Kidney (tissue), 14 donors: ENCODE measurements around the gene DTYMK. TPM values are rescaled to one million over a fixed set of nuclear protein-coding genes. Genes with fewer than 3 reads are reported as not detected.
A peak's percentile ranks its signal among the peaks of the same experiment; 100 is the strongest.
"Not testable (repeated sequence)": the region's sequence is repeated elsewhere in the genome, so short reads cannot be mapped to it uniquely, and the experiment has no call there.

Experiments
- DNase-seq, 5 donors: peaks; one replicate each; pipeline ENCODE4 v3.0.0-alpha.2; 2013 to 2020
- FAIRE-seq: peaks from 2 replicates; lab custom pipeline; 2012; peaks lifted over from hg19 to GRCh38; lab: Jason Lieb, UNC
- H3K27ac ChIP-seq, 2 donors: one replicate each; pipeline ENCODE4 v1.7.0; 2013; ENCODE audit warnings: low read depth in 2 of 2, low read length in 2 of 2, inconsistent platforms in 1 of 2
- H3K27me3 ChIP-seq: one replicate; pipeline ENCODE4 v1.7.1; 2013; ENCODE audit warnings: low read length, inconsistent platforms; ENCODE audit not compliant: control insufficient read depth, insufficient read depth
- H3K36me3 ChIP-seq, 3 donors: one replicate each; pipeline versions ENCODE4 v1.7.0 to v1.7.1; 2013; ENCODE audit warnings: low read length in 3 of 3, control low read depth in 1 of 3, inconsistent platforms in 1 of 3; ENCODE audit not compliant: insufficient read depth in 3 of 3, control insufficient read depth in 2 of 3
- H3K4me1 ChIP-seq, 3 donors: one replicate each; pipeline versions ENCODE4 v1.7.0 to v1.7.1; 2013; ENCODE audit warnings: low read length in 3 of 3, inconsistent platforms in 1 of 3, low read depth in 1 of 3; ENCODE audit not compliant: control insufficient read depth in 2 of 3, insufficient read depth in 2 of 3
- H3K4me3 ChIP-seq, 3 donors: one replicate each; pipeline versions ENCODE4 v1.7.0 to v1.8.1; 2013; ENCODE audit warnings: low read length in 3 of 3, control low read depth in 1 of 3, inconsistent platforms in 1 of 3
- H3K9ac ChIP-seq, 3 donors: one replicate each; pipeline versions ENCODE4 v1.7.0 to v1.7.1; 2013; ENCODE audit warnings: low read length in 3 of 3, control low read depth in 1 of 3, inconsistent platforms in 1 of 3
- H3K9me3 ChIP-seq, 3 donors: one replicate each; pipeline versions ENCODE4 v1.7.0 to v1.7.1; 2013; ENCODE audit warnings: low read length in 3 of 3, control low read depth in 1 of 3, inconsistent platforms in 1 of 3; ENCODE audit not compliant: control insufficient read depth in 2 of 3, insufficient read depth in 1 of 3
- CTCF ChIP-seq: IDR thresholded peaks from 3 replicates; pipeline ENCODE4 v1.5.1; 2012; ENCODE audit warnings: mild to moderate bottlenecking, moderate library complexity, borderline replicate concordance; ENCODE audit not compliant: insufficient read depth; ENCODE audit errors: extremely low read depth
- intact Hi-C: fragments of 100-400 bp; cut with DNase I; formaldehyde crosslinking; loops from one replicate; pipeline ENCODE4 v1.11.1; 2022
- polyA plus RNA-seq: library from polyadenylated mRNA; stranded (reverse); fragments of 350-450 nt; fragmentation: Illumina TruSeq; extraction: RNeasy Lipid Tissue Mini Kit (QIAGEN cat#74804); gene quantifications from one replicate; pipeline ENCODE4 v1.2.3, GENCODE V29; 2014; ENCODE audit warnings: low read depth, low replicate concordance; ENCODE audit not compliant: insufficient read depth
- total RNA-seq: library from RNA; stranded (reverse); fragmentation: NEBNext Ultra II Directional; extraction: Animal tissue kit (Norgen Biotek cat#: 25700); gene quantifications from one replicate; pipeline ENCODE4 v1.2.1, GENCODE V29; 2021
- donor health status: control.
- donor health status: control.
- donor health status: control.
- donor health status: control.
- donor health status: control.
- donor health status: DM: yes; HTN: yes; CAD: no.
- donor health status: Normal renal cell carcinoma (clear cell type).

Gene DTYMK
- total and polyA plus RNA-seq, 2 donors from 2014 or later: 19.0 to 27.1 TPM

- Histone ChIP-seq H3K36me3 (peaks cover 0 to 22% (median 18%) of the 10 kb centered on the region in 3 donors), H3K27ac (no peak overlapping the region), H3K9ac (no peak overlapping the region), H3K4me3 (no peak overlapping the region), H3K4me1 (no peaks in the 10 kb centered on the region), H3K27me3 (no peaks in the 10 kb centered on the region), H3K9me3 (no peaks in the 10 kb centered on the region)
- intact Hi-C loops: no loop called here
- no peak for FAIRE-seq
- no peak for TF ChIP-seq CTCF
- peak; percentile 64 to 90 (median 86) for DNase-seq
Measured at GRCh38 chr2:241666627-241667400, 19.8 kb downstream of the DTYMK start.

GRCh38 chr2:241665731-241666440 lies 20.7 kb downstream of the DTYMK start:
- H3K9me3 ChIP-seq: no peaks in the 10 kb centered on the region
- DNase-seq: peak in 1 of 5 donors; percentile 4
- peaks cover under 1 to 25% (median 21%) of the 10 kb centered on the region in 3 donors for H3K36me3 ChIP-seq
- H3K4me1 ChIP-seq: no peaks in the 10 kb centered on the region
- no peak overlapping the region for H3K9ac ChIP-seq
- no peak for FAIRE-seq
- no peak overlapping the region for H3K27ac ChIP-seq
- H3K4me3 ChIP-seq: no peak overlapping the region
- H3K27me3 ChIP-seq: no peaks in the 10 kb centered on the region
- intact Hi-C loops: no loop called here
- TF ChIP-seq CTCF: no peak

- DNase-seq: peak in 1 of 5 donors; percentile 37
Measured at GRCh38 chr2:241662731-241663130, 23.9 kb downstream of the DTYMK start.

GRCh38 chr2:241660593-241661213 lies 25.9 kb downstream of the DTYMK start:
- H3K4me3 ChIP-seq: no peak overlapping the region
- peaks cover 2 to 33% (median 14%) of the 10 kb centered on the region in 3 donors for H3K36me3 ChIP-seq
- H3K4me1 ChIP-seq: no peaks in the 10 kb centered on the region
- intact Hi-C loops: no loop called here
- FAIRE-seq: no peak
- no peak overlapping the region for H3K9ac ChIP-seq
- no peak overlapping the region for H3K27ac ChIP-seq
- no peaks in the 10 kb centered on the region for H3K27me3 ChIP-seq
- no peak for TF ChIP-seq CTCF
- H3K9me3 ChIP-seq: no peaks in the 10 kb centered on the region
- DNase-seq: peak in 1 of 5 donors; percentile 52

More at GRCh38 chr2:241662731-241663130, 23.9 kb downstream of the DTYMK start:
- H3K27me3 ChIP-seq, H3K27ac ChIP-seq, H3K9ac ChIP-seq, H3K4me3 ChIP-seq, H3K9me3 ChIP-seq, H3K4me1 ChIP-seq, intact Hi-C loops, FAIRE-seq: not testable (repeated sequence)
- peaks cover 2 to 35% (median 21%) of the 10 kb centered on the region in 3 donors for H3K36me3 ChIP-seq
